Epithelial cell of prostate (primary cell): ENCODE data around the gene OARD1.

Experiments used
- DNase-seq: peaks from one replicate; pipeline ENCODE4 v3.0.0-alpha.2; 2011; ENCODE audit warnings: low read depth, low spot score
- H3K27ac ChIP-seq: fragments of 450-650 bp; 2 replicates; pipeline ENCODE4 v1.5.1; 2017; ENCODE audit warnings: mild to moderate bottlenecking

Gene OARD1

DNA sequence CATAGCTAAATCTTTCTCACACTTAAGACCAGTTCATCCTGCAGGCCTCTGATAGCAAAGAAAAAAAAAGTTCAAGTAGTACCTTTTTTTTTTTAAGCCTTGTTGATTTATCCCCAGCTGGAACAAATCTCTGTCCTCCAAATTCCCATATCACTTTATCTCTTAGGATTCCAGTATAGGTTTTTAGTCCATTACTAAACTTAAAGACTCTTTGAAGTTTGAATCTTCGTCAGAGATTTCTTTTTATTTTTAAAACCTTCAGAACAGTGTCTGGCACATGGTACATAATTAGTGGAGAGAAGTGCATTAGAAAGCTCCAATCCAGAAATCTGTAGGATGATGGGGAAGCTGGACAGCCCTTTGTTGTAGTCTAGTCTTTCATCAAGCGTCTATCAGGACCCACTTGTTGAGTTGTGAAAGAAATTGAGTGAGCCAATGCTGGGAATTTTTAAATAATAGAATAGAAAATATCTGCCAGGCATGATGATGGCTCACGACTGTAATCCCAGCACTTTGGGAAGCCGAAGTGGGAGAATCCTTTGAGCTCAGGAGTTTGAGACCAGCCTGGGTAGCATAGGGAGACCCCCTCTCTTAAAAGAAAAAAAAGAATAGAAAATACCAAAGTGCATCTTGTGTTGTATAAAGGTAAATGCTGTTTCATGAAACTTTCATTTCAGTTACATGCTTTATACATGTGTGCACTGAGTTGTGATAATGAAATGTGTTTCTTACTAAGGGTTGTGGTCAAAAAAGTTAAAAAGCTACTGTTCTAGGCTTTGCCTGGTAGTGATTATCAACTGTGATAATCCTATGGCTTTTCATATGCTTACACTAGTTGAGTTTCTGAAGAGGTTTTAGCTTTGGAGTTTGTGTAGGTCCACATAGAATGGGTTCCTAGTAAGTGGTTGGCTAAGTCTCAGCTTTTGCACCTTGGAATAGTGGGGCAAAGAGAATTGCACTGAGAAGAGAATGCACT, 3.8 kb upstream of the OARD1 start:
- no peak overlapping the region for H3K27ac ChIP-seq
- DNase-seq: no peak

DNA sequence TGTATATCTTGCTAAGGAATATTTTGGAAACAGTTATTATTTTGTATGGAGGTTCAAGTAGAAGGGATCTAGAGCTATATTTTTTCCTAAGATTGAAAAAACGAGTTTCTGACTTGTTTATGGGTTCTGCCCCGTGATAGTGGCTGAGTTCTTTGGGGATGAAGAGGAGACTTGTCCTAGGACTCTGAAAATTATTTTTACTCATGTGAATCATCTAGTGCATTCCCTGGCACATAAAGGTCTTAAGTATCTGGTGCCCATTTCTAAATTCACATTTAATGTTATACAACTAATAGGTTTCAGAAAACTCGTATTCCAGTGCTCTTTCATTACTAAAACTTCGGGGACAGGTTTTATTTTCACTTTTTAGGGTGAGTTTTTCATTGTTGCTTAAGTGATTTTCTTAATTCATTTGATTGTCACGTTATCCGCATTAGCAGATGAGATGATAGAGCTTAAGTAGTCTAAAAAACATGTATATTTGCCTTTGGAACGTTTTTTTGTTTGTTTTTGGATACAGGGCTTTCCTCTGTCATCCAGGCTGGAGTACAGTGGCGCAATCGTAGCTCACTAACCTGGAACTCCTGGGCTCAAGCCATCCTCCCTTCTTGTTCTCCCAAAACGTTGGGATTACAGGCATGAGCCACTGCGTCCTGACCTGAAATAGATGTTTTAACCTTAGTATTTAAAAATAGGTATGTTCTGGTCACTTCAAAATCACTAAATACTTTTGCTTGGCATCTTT, 2.7 kb upstream of the OARD1 start:
- peak overlapping the region; percentile 98 for H3K27ac ChIP-seq
- no peak for DNase-seq

DNA sequence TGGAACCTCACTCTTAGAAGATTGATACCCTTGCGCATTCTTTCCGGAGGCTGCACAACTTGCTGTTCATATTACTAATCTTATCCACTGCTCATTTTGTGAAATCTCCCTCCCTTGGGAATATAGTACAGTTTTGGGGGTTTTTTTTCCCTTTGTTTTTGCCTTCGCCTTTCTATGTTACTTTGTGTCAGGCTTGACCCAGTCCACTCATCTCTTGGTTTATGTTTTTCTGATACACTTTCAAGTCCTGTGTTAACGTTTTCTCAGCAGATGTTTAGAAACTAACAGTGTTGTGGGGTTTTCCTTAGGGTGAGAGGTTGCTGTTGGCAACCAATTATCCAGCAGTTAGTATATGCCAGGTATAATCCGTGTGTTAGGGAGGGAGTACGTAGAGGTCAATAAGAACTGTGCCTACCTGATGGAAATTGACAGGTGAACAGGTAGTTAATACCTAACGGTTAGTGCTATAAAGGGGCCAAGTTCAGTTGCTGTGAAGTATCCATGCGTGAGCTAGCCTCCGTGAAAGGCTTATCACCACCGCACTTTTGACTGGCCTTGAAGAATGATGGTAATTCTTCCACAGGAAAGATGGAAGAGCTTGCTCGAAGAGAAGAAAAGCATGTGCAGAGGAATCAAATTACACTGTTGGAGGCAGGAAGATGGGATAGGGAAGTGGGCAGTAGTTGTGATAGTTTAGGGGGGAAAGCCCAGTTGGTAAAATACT, 2.0 kb upstream of the OARD1 start:
- H3K27ac ChIP-seq: peak overlapping the region; percentile 98
- DNase-seq: no peak

DNA sequence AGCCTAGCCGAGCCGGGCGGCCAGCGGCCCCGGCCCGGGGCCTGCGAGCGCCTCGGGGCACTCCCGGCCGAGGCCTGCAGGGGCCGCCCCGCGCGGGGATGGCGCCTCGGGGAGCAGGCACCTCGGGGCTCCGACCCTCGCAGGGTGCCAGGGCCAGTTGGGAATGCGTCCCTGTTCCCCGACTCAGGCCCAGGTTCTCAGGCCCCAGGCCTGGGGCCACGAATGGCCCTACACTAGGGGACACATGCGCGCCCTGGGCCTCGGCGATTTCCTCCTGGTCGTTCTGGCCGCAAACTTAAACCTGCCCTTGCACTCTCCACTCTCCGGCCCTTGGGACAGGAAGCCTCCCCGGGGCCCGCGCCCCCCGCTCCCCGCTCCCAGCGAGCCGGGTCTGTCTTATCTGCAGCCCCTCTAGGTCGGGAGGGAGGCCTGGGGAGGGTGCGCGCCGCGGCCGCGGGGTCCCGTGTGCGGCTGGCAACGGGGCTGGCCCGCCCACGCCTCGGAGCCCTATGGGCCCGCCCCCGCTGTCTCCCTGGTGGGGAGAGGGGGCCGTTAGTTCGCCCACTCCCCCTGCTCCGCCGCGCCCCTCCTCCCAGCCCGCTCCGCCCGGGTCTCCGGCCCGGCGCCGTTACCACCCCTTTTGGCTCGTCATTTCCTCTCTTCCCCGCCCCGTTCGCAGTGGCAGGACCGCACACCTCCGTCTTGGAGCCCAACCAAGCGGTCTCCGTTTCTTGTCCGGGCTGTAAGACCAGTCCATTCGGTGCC, 1.2 kb upstream of the OARD1 start:
- peak overlapping the region; percentile 98 for H3K27ac ChIP-seq
- peak; percentile 34 for DNase-seq

DNA sequence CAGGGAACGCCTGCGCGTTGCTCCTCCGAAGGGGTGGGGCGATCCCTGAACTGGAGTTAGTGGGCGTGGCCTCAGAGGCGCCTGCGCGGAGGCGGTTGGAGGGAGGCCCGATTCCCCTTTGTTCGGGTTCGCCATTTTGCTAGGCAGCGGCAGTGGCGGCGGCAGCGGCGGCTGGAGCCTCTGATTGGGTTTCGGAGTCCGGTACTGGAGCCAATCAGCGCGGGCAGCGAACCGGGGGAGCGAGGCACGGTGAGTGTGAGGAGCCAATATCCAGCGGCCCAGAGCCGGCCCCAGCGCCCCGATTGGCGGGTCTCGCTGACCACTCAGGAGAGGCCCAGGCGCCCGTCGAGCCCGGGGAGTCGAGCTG, 663 bp upstream of the OARD1 start, which contains the start of gene NFYA:
Gene NFYA (plus strand): TSS at position 139 of the 367 bp plus-strand sequence. CDS start 6,116 bp downstream, outside the sequence.
- H3K27ac ChIP-seq: peak within 1 kb of the TSS; percentile 98
- DNase-seq: no peak

DNA sequence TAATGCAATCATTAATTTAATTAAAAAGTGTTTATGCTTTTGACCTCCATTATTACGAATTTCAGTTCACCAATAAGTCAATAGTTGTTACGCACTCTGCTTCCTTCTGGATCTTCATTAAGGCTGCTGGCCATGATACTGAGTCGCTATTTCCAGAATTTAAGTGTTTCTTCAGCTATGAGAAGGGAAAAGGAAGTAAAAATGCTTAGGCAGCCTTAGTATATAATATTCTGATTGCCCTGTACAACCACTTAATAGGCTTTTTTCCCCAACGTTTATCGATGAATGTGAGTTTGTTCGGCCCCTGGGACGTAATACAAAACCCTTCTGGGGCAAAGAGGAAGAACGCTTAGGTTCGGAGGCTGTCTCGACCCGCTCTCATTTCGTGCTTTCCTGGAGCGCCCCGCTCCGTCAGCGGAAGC, 644 bp downstream of the OARD1 start:
- peak overlapping the region; percentile 98 for H3K27ac ChIP-seq
- DNase-seq: no peak

DNA sequence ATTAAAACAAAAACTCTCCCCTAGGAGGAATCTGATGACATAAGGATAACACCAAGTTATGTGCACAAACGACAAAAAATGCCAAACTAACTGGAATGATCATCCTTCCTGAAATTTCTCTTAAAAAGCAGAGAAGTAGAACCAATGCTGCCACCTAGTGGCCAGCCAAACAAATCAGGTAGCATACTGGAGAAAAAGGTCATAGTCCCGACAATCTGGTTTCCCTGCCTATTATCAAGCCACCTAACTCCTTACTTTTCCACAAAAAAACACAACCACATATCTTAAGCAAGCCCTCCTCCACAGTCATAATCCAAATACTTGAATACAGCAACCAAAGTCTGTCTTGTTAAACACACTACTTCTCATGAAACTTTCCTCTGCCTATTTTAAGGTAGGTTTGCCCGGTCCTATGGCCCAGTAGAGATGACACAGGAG, 5.3 kb downstream of the OARD1 start:
- no peak overlapping the region for H3K27ac ChIP-seq
- DNase-seq: peak; percentile 34

DNA sequence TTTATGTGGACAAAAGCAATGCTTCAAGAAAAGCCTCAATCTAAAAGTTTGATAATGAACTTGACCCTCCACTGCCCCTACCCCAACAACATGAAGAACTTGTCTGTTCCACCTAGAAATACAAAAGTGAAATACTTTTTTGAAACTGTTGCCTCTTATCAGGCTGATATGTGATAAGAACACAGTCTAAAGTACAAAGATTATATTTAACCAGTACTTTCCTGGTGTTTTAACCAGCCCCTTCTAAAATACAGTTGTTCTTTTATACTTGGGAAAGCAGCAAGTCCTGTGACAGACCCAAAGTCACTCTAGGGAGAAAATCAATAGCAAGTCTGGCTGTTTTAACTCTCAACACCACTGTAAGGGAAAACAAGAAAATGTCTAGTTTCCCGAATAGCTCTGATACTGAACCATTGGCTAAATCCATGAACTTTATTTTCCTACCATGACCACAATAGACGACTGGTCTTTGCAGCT, 6.6 kb downstream of the OARD1 start:
- no peak overlapping the region for H3K27ac ChIP-seq
- no peak for DNase-seq

DNA sequence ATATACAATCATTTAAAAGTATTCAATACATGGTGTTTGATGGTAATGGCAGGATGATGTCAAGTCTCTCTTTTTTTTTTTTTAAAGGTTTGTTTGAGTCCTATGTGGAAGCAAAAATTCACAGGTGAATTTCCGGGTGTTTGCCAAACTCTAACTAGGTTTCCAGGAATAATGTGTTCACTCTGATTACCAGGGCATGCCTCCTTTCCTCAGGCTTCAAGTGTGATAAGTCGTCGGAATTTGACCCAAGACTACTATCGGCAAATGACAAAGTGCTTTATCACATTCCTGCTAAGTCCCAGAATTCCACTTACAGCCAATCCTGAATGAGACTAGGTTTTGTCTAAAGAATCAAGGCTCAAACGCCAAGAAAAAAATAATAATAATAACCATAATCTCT, 7.3 kb downstream of the OARD1 start:
- no peak overlapping the region for H3K27ac ChIP-seq
- DNase-seq: no peak

DNA sequence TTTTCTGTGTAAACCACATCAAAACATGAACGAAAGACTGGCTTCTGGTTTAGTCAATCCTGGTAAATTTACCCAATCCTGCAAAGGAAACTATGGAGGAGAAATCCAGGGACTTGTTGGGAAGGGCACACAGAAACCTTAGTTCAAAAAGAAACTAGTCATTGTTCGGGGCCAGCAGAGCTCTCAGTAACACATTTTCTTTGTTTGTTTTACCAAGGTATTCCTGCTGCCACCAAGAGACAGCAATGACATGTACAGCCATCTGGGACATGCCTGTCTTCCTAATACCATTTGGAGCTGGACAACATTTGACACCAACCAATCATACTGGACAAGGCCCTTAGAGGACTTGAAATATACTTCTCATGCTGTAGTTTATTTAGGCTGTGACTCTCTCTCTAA, 8.3 kb downstream of the OARD1 start:
- no peak overlapping the region for H3K27ac ChIP-seq
- no peak for DNase-seq

DNA sequence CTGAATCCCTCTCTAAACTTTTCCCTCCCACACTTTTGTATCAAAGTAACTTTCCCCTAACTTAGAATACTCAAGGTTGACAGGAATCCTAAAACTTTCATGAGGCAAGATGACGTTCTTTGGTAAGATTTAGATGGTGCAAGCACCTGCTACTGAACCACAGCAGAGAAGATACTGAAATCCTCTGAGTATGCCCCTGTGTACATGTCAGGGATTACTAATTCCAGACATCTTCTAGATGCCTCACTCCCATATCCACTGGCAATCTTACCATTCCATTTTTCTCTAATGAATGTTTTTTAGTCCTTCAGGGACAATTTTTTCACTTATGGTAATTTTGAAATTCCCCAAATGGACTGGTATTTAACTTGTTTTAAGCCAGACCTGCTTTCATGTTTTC, 10.1 kb downstream of the OARD1 start:
- H3K27ac ChIP-seq: no peak overlapping the region
- DNase-seq: no peak

DNA sequence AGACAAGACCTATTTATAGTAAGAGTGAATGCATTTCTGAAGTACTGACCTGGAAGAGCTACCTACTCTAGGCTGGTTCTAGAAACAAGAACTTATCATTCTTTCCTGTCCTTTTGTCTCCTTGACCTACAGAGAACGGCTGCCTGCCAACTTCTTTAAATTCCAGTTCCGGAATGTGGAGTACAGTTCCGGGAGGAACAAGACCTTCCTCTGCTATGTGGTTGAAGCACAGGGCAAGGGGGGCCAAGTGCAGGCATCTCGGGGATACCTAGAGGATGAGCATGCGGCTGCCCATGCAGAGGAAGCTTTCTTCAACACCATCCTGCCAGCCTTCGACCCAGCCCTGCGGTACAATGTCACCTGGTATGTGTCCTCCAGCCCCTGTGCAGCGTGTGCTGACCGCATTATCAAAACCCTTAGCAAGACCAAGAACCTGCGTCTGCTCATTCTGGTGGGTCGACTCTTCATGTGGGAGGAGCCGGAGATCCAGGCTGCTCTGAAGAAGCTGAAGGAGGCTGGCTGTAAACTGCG, 10.9 kb downstream of the OARD1 start:
- H3K27ac ChIP-seq: no peak overlapping the region
- DNase-seq: no peak

DNA sequence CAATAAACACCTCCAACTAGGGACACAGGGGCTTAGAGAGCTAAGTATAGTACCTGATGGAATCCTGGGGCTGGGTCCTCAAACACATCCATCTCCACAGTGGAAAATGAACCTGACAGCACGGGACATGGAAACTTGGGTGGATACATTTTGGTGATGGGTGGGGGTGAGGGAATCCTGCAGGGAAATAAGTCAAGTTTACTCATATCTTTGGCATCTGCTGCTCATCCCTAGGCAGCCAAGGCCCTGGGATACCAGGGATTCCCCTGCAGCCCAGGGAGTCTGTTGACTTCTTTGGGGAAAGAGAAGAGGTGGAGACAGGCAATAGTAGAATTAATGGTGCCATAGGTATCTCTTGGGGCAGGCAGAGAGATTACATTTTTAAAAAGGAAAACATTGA, 12.6 kb downstream of the OARD1 start:
- DNase-seq: no peak
- H3K27ac ChIP-seq: no peak overlapping the region

DNA sequence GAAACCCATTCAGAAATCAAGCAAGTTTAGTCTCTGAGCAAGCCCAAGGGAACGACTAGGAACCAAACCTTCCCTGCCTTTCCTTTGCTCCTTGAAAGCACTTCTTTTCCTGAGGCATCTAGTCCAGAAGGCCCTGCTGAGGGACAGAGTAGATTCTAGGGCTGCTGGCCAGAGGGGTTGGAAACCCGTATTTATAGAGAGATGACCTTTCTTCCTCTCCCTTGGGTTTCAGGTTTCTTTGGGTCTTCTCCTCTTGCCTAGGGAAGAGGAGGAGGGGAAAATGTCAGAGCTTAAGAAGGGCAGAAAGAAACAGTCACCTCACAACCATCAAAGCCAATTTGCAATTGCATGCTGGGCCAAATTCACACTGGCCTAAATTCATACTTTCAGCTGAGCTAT, 13.4 kb downstream of the OARD1 start:
- no peak overlapping the region for H3K27ac ChIP-seq
- DNase-seq: no peak

DNA sequence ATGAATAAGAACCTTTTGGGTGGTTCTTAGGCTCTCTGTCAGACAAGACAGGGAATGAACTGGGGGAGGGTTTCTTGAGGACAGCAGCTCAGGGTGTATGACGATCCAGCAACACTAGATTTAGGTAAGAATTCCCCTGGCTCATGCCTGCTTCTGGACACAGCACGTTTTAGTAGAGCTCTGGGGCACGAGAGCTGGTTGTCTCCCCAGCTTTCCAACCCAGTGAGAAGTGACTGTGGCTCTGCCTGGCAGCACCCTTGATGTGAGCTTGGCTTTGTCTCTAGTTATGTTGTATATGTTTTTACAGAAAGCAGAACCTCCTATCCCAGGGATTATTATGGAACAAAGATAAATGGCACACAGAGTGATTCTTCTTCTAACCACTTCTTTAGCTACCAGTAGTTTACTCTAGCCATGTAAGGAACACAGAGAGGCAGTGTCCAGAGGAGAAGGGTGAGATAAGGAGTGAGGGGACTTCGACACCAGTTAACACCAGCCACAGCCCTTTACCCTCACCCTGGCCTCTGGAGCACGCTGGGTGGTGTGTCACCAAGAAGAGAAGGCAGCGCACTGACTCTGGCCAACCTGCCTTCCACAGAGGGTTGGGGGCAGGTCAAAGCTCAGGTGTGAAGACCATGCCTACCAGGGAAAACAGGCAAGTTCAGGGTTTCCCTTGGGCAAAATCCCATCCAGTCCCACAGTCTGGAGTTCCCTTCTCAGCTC, 15.2 kb downstream of the OARD1 start:
- H3K27ac ChIP-seq: no peak overlapping the region
- no peak for DNase-seq

DNA sequence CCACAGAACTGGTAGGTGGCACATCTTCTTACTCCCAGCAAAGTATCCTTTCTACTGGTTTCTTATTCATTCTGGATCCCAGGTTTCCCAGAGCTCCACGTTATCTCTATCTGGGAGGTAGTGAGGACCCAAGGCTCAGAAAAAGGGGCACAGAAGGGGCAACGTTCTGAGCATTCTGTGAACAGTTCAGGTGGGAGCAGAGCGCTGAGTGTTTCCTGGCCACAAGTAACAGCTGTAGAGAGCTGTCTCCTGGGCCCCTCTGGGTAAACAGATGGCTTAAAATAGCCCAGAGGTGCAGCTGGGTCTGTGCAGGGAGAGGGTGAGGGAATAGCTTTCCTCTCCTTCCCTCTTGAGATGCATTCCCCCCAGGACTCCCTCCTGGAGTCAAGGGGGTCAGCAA, 17.0 kb downstream of the OARD1 start:
- H3K27ac ChIP-seq: no peak overlapping the region
- DNase-seq: no peak

DNA sequence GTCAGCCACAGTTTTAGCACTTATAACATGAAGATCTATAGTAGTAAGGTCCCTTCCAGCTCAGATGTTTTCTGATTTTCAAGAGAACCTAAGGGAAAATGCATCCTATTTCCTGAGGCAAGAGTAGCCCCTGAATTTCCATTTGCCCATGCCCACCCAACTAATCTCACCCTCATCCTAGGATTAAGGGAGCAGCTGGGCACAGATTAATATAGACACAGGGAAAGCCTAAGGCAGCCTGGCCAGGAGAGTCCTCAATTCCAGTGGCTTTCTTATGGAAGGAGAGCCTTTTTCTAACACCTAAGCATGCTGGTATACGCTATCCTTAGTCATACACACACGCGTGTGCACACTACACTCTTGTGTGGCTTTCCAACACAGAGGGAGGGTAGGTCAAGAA, 17.6 kb downstream of the OARD1 start:
- no peak overlapping the region for H3K27ac ChIP-seq
- DNase-seq: no peak

DNA sequence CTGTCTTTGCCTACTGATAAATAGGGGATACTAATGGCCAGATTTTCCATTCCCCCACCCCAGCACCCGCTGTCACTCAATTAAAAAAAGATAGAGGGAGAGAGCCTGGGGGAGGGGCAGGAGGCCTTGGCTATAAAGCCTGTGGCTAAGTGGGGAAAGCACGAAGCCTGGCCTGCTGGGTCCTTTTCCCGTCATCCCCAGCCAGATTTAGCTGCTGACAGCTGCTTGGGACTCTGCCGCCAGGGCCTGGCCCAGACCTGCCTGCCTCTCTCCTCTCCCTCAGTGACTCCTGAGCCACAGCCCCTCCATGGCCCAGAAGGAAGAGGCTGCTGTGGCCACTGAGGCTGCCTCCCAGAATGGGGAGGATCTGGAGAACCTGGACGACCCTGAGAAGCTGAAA, 19.1 kb downstream of the OARD1 start, which contains the start of gene APOBEC2:
Gene APOBEC2 (plus strand): TSS at position 162 of the 400 bp plus-strand sequence. CDS start 146 bp downstream, at position 308.
- H3K27ac ChIP-seq: no peak within 1 kb of the TSS

DNA sequence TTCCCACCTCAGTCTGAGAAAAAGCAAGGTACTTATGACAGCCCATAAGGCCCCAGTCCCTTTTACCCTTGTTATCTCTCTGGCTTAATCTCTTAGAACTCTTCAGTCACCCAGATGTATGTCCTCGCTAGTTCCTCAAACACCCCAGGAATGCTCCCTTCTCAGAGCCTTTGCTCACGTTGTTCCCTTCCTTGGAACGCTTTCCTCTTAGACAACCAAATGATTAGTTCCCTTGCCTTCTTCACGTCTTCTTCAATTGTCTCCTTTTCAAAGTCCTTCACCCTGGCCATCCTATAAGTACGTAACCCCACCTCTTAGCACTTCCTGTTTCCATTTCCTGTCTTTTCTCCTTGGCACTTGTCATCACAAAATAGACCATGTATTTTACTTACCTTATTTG, 20.3 kb downstream of the OARD1 start:
- DNase-seq: no peak
- H3K27ac ChIP-seq: no peak overlapping the region

More for the DNA sequence above, 19.1 kb downstream of the OARD1 start, which contains the start of gene APOBEC2:
- DNase-seq: no peak
